OCI-LY1 (cell line): ENCODE data around the gene TAF11L14.

Source experiments
- EZH2 ChIP-seq: fragments of 200-600 bp; sonication (generic), shearing (Covaris generic); IDR thresholded peaks from 2 replicates; pipeline ENCODE4 v1.8.0; 2017; ENCODE audit warnings: borderline replicate concordance, mixed run types, mild to moderate bottlenecking, antibody characterized with exemption, low read length, moderate library complexity, mixed read lengths
- TF ChIP-seq, protein P1 (sequence below): fragments of 200-600 bp; sonication (generic), shearing (Covaris generic); IDR thresholded peaks from 2 replicates; pipeline ENCODE4 v1.5.1; 2017; ENCODE audit warnings: mild to moderate bottlenecking, antibody characterized with exemption, low read length, moderate library complexity, mixed read lengths

- TF ChIP-seq, protein P1, sequence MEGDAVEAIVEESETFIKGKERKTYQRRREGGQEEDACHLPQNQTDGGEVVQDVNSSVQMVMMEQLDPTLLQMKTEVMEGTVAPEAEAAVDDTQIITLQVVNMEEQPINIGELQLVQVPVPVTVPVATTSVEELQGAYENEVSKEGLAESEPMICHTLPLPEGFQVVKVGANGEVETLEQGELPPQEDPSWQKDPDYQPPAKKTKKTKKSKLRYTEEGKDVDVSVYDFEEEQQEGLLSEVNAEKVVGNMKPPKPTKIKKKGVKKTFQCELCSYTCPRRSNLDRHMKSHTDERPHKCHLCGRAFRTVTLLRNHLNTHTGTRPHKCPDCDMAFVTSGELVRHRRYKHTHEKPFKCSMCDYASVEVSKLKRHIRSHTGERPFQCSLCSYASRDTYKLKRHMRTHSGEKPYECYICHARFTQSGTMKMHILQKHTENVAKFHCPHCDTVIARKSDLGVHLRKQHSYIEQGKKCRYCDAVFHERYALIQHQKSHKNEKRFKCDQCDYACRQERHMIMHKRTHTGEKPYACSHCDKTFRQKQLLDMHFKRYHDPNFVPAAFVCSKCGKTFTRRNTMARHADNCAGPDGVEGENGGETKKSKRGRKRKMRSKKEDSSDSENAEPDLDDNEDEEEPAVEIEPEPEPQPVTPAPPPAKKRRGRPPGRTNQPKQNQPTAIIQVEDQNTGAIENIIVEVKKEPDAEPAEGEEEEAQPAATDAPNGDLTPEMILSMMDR = no peak
- TF ChIP-seq EZH2 = no peak
Observed at GRCh38 chr5:17634160-17634559, at the start of gene TAF11L14.
